ENCODE data around the gene GABRG2.
"Not testable (repeated sequence)": the region's sequence is repeated elsewhere in the genome, so short reads cannot be mapped to it uniquely, and the experiment has no call there.

The GABRG2 gene
- total RNA-seq = 0 to 0.09 reads per million in 2 donors

DNA sequence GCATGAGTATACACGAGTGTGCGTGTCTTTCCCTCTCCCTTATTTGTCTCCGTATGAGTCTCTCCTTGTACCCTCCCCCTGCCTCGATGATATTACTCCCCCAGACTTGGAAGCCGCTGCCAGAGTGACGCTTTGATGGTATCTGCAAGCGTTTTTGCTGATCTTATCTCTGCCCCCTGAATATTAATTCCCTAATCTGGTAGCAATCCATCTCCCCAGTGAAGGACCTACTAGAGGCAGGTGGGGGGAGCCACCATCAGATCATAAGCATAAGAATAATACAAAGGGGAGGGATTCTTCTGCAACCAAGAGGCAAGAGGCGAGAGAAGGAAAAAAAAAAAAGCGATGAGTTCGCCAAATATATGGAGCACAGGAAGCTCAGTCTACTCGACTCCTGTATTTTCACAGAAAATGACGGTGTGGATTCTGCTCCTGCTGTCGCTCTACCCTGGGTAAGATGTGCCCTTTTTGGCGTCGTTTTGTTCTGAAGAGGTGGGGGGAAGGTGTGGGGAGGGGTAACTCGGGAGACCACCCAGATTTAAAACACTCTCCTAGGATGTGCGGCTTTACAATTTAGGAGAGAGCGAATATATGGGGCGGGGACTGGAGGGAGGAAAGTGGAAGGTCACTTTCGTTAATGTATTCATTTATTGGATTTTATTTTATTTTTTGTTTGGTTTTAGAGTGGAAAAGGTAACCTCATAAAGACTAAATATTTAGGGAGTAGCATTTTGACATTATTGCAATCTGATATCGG is at the start of gene GABRG2:
GABRG2 (plus strand) TSS at position 119 of the 757 bp plus-strand sequence; CDS start at position 346, 227 bp downstream.
- no peak for DNase-seq

DNA sequence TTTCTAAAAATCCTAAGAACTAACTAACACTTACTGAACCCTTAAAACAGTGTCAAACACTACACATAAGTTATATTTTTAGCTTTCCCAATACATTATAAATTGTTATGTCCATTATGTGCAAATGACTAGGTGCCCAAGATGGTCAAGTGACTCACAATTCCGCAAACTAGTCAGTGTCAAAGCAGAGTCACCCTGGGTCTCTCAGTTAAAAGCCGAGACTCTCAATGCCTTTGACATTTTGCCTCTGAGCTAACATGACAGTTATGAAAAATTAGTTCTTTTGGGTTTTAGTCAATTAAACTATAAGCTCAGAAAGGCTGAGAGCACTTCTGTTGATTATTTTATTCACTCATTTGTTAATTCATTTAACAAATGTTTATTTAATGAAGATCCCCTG is 42.3 kb upstream of the GABRG2 start:
- DNase-seq = no peak

DNA sequence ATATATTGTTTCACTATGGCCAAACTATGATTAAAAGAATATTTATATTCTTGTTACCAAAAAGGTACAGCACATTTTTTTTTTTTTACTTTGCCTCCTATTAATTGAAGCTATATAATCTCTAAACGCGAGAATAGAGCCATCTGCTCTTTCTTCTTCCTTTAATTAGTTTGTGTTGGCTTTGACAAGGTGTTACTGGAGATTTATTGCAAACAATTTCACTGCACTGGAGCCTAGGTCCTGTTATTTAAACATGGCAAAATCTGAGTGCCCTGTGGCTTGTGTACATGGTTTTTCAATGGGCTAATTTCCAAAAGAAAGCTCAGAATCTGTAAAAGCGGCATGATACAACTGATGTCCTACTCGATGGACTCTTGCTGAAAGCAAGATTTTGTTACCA is 40.8 kb upstream of the GABRG2 start:
- DNase-seq = no peak

DNA sequence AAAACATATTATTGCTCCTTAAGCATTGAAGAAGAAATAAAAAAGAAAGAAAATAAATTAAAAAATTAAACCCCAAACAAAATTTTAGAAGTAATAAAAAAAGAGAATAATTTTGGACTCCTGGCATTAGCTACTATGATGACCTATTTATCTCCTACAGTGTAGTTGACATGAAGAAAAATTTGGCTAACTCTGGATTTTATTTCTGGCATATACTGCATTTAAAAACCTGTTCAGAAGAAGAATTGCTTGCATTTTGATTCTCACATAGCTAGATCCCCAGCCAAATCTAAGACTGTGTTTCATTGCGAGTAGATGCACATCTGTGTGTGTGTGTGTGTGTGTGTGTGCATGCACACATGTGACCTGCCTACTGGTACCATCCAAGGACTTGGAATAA is 30.1 kb upstream of the GABRG2 start:
- no peak for DNase-seq

DNA sequence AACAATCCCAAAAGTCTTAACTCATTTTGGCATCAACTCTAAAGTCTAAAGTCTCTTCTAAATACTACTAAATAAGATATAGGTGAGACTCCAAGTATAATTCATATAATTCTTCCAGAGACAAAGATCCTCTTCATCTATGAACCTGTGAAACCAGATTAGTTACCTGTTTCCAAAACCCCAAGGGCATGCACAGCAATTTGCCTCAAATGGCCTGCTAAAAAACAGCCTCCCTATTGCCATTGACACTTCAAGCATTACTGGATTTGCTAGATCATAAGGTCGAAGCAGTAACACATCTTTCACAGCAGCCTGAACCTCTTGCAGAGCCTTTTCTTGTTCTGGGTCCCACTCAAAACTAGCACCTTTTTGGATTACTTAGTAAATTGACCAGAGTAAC is 20.3 kb upstream of the GABRG2 start:
- DNase-seq = no peak

DNA sequence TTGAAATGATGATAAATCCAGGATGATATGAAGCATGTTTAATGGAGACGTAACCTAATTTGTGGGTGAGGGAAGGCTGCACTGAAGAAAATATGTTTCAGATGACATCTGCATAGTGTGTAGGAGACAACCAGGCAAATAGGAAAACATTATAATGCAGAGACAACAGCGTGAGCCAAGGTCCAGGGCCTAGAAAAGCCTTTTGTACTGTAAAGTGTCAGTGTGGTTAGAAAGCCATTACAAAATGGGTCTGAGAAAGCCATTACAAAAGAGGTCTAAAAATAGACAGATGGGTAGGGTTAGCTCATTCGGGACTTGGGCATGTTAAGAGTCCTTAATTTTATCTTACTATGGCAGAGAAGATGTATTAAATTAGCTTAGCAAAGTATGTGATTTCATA is 14.9 kb upstream of the GABRG2 start:
- no peak for DNase-seq

DNA sequence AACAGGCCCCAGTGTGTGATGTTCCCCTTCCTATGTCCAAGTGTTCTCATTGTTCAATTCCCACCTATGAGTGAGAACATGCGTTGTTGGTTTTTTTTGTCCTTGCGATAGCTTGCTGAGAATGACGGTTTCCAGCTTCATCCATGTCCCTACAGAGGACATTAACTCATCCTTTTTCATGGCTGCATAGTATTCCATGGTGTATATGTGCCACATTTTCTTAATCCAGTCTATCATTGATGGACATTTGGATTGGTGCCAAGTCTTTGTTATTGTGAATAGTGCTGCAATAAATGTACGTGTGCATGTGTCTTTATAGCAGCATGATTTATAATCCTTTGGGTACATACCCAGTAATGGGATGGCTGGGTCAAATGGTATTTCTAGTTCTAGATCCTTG is 12.5 kb upstream of the GABRG2 start:
- not testable (repeated sequence) for DNase-seq

DNA sequence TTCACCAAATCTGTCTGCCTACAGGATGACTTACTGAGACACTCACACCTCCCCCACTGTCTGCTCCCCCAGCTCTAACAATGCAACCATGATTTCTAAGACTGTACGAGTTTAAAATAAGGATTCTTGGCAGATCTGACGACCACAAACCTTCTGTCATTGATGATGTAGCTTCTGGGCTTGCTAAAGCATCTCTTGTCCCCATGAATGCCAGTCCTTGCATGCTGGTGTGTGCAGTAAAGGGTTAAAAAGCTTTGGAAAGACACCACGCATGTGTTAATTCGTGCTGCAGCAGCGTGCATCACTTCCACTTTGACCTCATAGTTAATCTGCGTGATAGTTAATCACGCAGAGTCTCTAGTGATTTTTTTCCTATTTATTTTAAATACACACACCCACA is 411 bp upstream of the GABRG2 start:
- no peak for DNase-seq

DNA sequence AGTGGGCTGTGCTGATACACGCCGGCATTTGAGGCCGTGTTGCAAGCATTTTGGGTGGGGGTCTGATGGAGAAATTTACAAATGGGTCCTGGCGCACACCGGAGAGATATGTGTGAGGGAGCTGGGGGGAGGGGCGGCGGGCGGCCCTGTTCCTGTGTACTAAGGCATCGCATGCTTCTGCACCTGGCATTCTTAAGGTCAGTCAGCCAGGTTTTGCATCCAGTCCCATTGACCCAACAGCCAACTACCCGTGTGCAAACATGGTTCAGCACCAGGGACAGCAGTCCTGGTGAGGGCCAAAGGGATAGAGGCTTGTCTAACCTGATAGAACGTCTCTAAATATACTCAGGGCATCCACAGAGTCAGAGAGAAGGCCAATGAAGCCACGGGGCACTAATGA is 839 bp downstream of the GABRG2 start:
- no peak for DNase-seq

DNA sequence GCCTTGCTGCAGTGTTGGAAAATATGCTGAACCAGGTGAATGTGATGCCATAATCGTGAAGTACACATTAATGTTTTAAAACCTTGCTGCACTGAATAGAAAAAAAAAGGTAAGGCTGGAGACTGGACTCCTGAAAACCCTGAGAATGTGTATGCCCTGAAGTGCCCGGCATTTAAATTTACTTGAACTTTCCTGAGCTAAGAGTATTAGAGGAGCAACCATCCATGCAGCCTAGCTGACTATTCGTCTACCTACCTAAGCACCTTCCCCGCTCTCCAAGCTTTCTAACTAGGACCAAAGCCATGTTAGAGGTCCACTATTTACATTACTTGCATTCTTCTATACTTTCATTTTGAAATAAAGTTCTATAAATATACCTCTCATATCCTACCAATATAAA is 1.4 kb downstream of the GABRG2 start:
- no peak for DNase-seq

DNA sequence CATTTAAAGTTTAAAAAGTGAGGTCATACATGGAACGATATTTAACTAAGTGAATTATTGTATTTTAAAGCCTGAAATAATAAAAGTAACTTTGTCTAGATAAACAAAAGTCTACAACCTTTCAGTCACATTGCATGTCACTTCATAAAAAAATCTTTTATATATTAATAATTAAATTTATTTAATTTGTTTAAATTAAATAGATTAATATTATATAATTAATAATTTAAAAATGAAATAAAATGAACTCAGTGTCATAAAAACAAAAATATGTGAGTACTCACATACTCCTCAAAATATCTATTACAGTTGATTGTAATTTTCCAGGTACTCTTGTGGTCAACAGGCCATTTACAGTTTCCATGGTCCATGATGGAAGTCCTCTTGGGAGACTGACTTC is 11.2 kb downstream of the GABRG2 start:
- DNase-seq = no peak

DNA sequence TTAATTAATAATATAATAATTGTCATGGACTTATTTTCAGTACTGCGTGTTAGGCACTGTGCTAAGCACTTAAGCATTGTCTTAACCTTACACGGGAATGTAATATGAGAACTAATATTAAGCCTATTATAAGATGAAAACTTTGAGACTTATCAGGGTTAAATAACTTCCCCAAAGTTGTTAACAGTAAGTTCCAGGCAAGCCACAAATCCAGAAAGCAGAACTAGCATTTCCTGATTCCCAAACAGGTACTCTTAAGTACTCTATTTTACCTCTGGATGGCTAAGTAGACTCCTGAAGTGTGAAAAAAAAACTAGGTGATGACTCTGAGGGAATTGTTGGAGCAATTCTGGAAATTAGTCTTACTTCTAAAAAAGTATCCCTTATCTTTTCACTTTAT is 23.8 kb downstream of the GABRG2 start:
- no peak for DNase-seq

DNA sequence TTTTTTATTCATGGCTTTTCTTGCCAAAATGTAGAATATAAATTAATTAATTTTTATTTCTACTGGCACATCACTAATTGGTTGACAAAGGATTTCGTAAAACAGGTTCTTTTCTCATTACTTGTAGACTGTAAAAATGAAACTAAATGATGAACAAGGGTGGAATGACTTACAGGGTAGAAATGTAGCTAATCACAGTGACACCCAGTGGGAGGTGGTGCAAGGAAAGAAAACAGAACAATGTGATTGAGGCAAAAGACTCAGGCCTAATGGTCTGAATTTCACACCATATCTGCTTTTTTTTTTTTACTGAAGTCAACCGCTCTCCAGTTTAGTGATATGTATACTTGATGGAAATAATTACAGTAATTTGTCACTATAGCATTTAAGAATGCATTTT is 28.9 kb downstream of the GABRG2 start:
- DNase-seq = no peak

DNA sequence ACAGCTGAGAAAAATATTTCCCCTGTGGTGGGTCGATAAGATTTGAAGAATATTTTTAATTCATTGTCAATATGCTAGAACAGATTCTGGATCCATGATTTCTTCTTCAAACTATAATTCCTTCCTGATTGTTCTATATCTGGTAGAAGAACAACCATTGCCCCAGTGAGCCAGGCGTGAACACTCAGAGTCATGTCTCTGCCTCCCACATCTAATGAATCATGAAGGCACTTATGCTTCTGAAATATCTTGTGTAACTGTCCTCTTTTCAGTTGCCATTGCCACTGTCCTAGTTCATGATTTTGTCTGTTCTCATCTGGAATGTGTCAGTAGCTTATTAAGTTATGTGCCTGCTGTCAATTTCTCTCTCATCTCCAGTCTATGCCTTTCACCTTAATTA is 40.0 kb downstream of the GABRG2 start:
- no peak for DNase-seq

DNA sequence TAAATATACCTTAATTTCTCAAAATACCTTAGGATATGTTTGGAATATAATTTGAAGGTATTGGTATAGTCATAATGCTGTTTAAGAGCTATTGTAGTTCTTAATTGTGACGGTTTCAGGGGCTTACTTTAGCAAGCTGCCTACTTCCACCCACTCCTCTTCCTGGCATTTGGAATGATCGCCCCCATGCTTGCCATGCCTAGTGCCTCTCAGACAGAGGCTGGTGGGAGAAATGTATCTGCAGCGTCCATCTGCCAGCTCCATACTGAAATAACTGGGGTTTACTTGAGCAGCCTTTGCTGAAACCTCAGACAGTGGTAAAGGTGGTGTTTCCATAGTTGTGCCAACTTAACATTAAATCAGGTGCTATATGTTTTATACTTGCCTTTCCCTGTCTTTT is 52.2 kb downstream of the GABRG2 start:
- no peak for DNase-seq

DNA sequence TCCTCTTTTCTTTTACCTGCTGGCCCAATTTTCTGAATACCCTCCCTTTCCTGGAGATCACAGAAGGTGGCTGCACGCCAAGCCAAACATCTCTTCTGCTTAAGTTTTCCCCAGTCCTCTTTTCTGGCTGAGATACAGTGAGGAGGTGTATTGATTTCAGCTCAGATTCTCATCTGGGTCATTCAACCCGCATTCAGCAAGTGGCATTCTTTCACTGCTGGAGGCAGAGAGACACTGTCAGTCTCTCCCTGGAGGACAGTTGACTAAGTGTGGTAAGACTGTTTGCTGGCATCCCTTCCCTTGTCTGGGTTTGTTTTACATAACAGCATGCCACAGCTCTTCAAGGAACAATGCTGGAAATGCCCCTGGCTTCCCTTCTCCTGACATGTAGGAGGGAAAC is 60.5 kb downstream of the GABRG2 start:
- DNase-seq = no peak

DNA sequence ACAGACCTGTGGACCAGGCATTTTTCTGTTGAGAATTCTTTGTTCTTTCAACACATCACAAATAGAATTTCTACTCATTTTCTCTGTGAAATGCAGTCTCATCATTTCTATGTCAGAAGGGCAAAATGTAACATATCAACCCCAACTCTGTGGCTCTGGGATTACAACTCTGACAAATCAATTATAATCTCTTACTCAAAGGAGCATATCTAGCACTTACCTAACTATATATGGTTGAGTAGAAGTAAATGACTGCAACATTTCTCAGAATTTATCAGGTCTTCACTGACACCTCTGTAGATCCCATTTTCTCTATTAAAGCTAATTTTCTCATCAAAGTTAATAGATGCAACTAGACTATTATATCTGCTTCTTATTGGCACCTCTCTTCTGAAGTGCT is 64.8 kb downstream of the GABRG2 start:
- no peak for DNase-seq

DNA sequence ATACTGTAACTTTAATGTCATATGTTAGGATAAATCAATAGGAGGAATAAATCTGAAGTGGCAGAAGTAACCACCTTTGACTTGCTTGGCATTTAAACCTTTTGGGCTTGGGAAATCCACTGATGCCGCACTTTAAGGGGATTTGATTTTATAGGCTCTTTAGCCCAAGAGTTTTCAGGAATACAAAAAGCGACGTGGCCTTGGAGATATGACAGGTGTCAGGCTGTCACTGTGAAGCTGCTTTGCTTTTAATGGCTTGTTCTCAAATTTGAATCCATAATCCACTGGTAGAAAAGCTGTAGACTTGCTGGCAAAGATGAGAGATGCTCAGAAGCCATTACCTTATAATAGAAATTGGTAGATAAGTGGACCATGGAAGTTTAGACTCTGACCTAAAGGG is 71.6 kb downstream of the GABRG2 start:
- DNase-seq = no peak

DNA sequence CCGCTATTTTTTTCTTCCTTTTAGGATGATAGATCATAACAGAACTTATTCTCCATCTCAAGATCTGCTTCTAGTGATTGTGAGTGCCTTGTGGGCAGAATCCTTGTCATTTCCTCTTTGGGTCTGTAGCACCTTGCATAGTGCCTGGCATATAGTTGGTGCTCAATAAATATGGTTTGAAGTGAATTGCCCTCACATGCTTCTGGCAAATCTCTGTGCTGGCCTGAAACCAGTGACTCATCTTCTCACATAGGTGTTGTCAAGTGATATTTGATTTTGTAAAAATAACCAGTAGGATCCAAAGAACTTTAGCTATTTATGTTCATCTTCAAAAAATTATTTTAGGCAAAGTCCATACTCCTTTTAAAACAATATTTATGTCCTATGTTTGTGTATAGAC is 86.7 kb downstream of the GABRG2 start:
- DNase-seq = no peak

DNA sequence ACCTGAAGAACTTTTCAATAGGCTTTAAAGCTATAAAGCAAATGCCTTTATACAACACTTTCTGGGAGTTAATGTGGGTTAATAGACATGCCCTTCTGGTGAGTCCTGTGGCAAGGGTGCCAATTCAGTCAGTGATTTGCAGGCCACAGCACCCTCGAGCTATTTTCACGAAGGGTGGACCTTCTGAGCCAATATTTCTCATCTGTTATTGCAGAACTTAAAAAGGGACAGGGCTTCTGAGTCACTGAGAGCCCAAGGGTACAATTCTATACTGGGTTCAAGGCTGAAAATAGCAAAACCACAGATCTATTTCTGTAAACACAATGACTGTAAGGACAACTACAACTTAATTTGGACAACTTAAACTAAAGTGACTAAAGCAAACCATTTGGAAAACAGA is 92.8 kb downstream of the GABRG2 start:
- DNase-seq = no peak

DNA sequence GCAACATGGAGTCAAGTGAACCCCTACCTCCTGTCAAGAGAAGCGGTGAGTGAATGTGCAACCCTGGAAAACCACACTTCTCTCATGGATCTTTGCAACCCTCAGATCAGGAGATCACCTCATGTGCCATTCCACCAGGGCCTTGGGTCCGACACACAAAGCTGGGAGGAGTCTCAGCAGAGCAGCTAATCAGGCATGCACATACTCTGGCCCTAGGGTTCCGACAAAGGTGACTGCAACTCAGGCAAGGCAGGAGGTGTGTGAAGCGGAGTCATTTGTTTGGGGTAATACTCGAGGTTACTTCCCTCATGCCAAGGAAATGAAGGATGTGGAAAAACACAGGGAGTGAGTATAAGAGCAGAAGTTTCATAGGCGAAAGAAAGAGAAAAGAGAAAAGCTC is 96.1 kb downstream of the GABRG2 start:
- no peak for DNase-seq

DNA sequence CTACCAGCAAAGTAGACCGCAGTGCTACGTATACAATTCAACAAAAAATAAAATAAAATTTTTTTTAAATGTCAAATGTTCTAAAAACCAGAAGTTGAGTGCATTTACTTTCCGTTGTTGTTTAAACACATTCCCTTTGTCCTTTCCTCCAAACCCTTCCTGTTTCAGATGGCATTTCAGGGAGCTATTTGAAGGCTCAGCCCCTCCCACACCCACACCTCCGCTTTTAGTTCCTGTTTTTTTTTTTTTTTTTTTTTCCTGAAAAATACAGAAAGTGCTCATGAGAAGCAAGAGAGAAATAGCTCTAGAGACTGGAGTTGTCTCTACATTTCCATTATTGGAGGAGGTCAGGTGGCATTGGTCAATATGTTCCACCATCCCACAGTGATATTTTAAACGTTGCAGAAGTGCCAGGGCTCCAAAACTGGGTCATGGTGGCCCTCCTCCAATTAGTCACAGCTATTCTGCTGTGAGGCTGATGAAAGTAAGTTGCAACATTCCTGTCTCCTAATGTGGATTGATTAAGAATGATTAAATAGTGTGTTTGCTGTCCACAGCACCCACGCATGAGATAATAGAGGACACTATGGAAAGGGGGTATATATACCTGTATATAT is 106.9 kb downstream of the GABRG2 start:
- DNase-seq = no peak

DNA sequence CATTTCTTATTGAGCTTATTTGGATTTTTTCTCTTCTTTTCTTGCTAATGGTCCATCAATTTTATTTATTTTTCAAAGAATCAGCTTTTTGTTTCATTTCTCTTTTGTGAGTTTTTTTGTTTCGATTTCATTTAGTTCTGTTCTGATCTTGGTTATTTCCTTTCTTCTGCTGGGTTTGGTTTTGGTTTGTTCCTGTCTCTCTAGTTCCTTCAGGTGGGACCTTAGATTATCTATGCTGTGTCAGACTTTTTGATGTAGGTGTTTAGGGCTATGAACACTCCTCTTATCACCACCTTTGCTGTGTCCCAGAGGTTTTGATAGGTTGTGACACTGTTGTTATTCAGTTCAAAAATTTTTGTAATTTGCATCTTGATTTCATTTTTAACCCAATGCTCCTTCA is 119.8 kb downstream of the GABRG2 start:
- no peak for DNase-seq

DNA sequence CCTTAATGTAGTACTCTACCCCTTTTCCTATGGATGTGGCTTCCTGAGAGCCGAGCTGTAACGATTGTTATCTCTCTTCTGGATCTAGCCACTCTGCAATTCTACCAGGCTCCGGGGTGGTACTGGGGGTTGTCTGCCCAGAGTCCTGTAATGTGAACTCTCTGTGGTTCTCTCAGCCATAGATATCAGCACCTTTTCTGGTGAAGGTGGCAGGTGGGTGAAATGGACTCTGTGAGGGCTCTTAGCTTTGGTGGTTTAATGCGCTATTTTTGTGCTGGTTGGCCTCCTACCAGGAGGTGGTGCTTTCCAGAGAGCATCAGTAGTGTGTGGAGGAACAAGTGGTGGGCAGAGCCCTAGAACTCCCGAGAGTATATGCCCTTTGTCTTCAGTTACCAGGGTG is 122.1 kb downstream of the GABRG2 start:
- DNase-seq = no peak

DNA sequence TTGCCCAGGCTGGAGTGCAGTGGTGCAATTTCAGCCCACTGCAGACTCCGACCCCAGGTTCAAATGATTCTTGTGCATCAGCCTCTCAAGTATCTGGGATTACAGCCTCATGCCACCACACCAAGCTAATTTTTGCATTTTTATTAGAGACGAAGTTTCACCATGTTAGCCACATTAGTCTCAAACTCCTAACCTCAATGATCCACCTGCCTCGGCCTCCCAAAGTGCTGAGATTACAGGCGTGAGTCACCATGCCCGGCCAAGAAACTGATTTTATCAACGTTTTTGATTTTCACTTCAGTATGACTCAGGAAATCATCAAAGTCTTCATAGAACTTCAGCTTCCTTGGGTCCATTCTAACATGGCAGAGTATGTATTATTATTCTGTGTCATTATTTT is 125.4 kb downstream of the GABRG2 start:
- DNase-seq = no peak
